Neuronal stem cell (in vitro differentiated cells): ENCODE data around the gene MCHR2.

Experiments
- DNase-seq: peaks from one replicate; pipeline ENCODE4 v3.0.0-alpha.2; 2013; ENCODE audit warnings: low spot score
- H2AFZ ChIP-seq: one replicate; pipeline ENCODE4 v1.6.1; 2013; ENCODE audit warnings: mild to moderate bottlenecking, low read length, inconsistent platforms
- H2AK5ac ChIP-seq: 2 replicates; pipeline ENCODE4 v1.6.1; 2013; ENCODE audit warnings: low read depth, mild to moderate bottlenecking, inconsistent platforms, low read length, moderate library complexity, mixed read lengths
- H2BK120ac ChIP-seq: 2 replicates; pipeline ENCODE4 v1.6.1; 2013; ENCODE audit warnings: low read depth, mild to moderate bottlenecking, inconsistent platforms, low read length, moderate library complexity, mixed read lengths
- H2BK12ac ChIP-seq: one replicate; pipeline ENCODE4 v1.6.1; 2013; ENCODE audit warnings: low read length, inconsistent platforms
- H2BK15ac ChIP-seq: 2 replicates; pipeline ENCODE4 v1.6.1; 2013; ENCODE audit warnings: mild to moderate bottlenecking, low read length, inconsistent platforms, mixed read lengths
- H2BK5ac ChIP-seq: one replicate; pipeline ENCODE4 v1.6.1; 2013; ENCODE audit warnings: inconsistent platforms, mild to moderate bottlenecking, low read length, moderate library complexity
- H3K14ac ChIP-seq: one replicate; pipeline ENCODE4 v1.6.1; 2013; ENCODE audit warnings: low read length, inconsistent platforms
- H3K18ac ChIP-seq: 2 replicates; pipeline ENCODE4 v1.6.1; 2013; ENCODE audit warnings: low read length, inconsistent platforms
- H3K23ac ChIP-seq: 2 replicates; pipeline ENCODE4 v1.6.1; 2013; ENCODE audit warnings: low read depth, mild to moderate bottlenecking, mixed read lengths, low read length, inconsistent platforms; ENCODE audit not compliant: poor library complexity
- H3K27ac ChIP-seq: replicated peaks from 3 replicates; pipeline ENCODE4 v1.5.1; 2013; ENCODE audit warnings: low read length, inconsistent platforms
- H3K27me3 ChIP-seq, 3 experiments: 2 replicates each; pipeline ENCODE4 v1.6.1; 2013; ENCODE audit warnings: low read length in 3 of 3, mild to moderate bottlenecking in 2 of 3, inconsistent platforms in 1 of 3, low read depth in 1 of 3, mixed read lengths in 1 of 3, moderate library complexity in 1 of 3; ENCODE audit not compliant: control insufficient read depth in 3 of 3, insufficient read depth in 3 of 3
- H3K36me3 ChIP-seq, 2 donors: replicated peaks in 1 of 2; 2 replicates each; pipeline ENCODE4 v1.6.1; 2013; ENCODE audit warnings: low read length in 2 of 2; ENCODE audit not compliant: control insufficient read depth in 2 of 2, insufficient read depth in 2 of 2
- H3K4ac ChIP-seq: 2 replicates; pipeline ENCODE4 v1.6.1; 2013; ENCODE audit warnings: inconsistent platforms, mild to moderate bottlenecking, low read length, moderate library complexity
- H3K4me1 ChIP-seq, 2 donors: 1 replicate in 1 of 2; 2 replicates in 1 of 2; pipeline ENCODE4 v1.6.1; 2013; ENCODE audit warnings: low read length in 2 of 2, low read depth in 1 of 2; ENCODE audit not compliant: control insufficient read depth in 2 of 2, insufficient read depth in 1 of 2
- H3K4me2 ChIP-seq: one replicate; pipeline ENCODE4 v1.6.1; 2013; ENCODE audit warnings: mild to moderate bottlenecking, low read length, inconsistent platforms; ENCODE audit not compliant: insufficient read depth, poor library complexity, severe bottlenecking
- H3K4me3 ChIP-seq, 2 donors: 2 replicates each; pipeline ENCODE4 v1.5.1; 2013; ENCODE audit warnings: low read length in 2 of 2, mild to moderate bottlenecking in 2 of 2, inconsistent platforms in 1 of 2, moderate library complexity in 1 of 2
- H3K79me1 ChIP-seq: one replicate; pipeline ENCODE4 v1.6.1; 2013; ENCODE audit warnings: low read depth, mild to moderate bottlenecking, inconsistent platforms, low read length, moderate library complexity
- H3K9ac ChIP-seq: one replicate; pipeline ENCODE4 v1.6.1; 2013; ENCODE audit warnings: mild to moderate bottlenecking, low read depth, low read length, inconsistent platforms; ENCODE audit not compliant: poor library complexity
- H3K9me3 ChIP-seq, 2 donors: replicated peaks in 1 of 2; 2 replicates each; pipeline versions ENCODE3 to v1.6.1; 2013; ENCODE audit warnings: low read length in 2 of 2, mild to moderate bottlenecking in 2 of 2, inconsistent platforms in 1 of 2, low read depth in 1 of 2, mixed read lengths in 1 of 2, moderate library complexity in 1 of 2; ENCODE audit not compliant: control insufficient read depth in 2 of 2, insufficient read depth in 1 of 2
- H4K8ac ChIP-seq: one replicate; pipeline ENCODE4 v1.6.1; 2013; ENCODE audit warnings: low read depth, mild to moderate bottlenecking, inconsistent platforms, low read length, moderate library complexity
- H4K91ac ChIP-seq: one replicate; pipeline ENCODE4 v1.6.1; 2013; ENCODE audit warnings: low read length, low read depth, mild to moderate bottlenecking, inconsistent platforms; ENCODE audit not compliant: poor library complexity
- WGBS, 2 donors: extraction: QIAGEN DNeasy Blood & Tissue Kit; methylation state at CpG; one replicate each; pipeline ENCODE4 v1.1.7; 2013; ENCODE audit warnings: missing lambda C conversion rate in 2 of 2, mixed read lengths in 1 of 2; ENCODE audit not compliant: insufficient read length in 2 of 2, insufficient replicate concordance in 1 of 2; ENCODE audit errors: extremely low coverage in 2 of 2; 5-methylcytosine and 5-hydroxymethylcytosine counted together

MCHR2 gene

DNA sequence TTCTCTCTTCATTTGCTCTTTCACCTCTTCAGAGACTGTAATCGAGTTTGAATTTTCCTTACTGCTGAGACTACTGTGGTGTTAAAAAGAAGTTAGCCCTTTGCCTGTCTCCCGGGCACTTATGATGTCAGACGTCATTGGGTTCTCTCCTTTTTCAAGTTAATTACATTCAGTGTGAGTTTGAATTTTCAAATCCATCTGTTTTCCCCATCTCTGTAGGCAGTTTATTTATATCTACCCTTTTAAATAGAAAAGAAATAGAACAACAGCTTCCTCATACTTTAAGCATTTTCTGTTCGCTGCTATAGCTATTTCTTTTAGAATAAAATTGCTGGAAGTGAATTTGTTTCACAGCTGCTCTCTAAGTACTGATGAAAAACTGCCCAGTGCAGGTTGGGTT is 81.4 kb downstream of the MCHR2 start:
- H4K91ac ChIP-seq = no peak overlapping the region
- no peak for DNase-seq
- no peak overlapping the region for H3K4ac ChIP-seq
- no peak overlapping the region for H3K9ac ChIP-seq
- H2BK12ac ChIP-seq = no peak overlapping the region
- H3K23ac ChIP-seq = no peak overlapping the region
- no peak overlapping the region for H3K27ac ChIP-seq
- no peak overlapping the region for H2BK120ac ChIP-seq
- H3K4me1 ChIP-seq = no peaks in the 10 kb centered on the region
- no peak overlapping the region for H4K8ac ChIP-seq
- H2AFZ ChIP-seq = no peak overlapping the region
- no peak overlapping the region for H2AK5ac ChIP-seq
- H3K79me1 ChIP-seq = no peaks in the 10 kb centered on the region
- H2BK15ac ChIP-seq = no peak overlapping the region
- no CpG with 5 or more reads among the region's 4 CpGs for WGBS, 2 donors
- H3K14ac ChIP-seq = no peak overlapping the region
- H2BK5ac ChIP-seq = no peak overlapping the region
- H3K18ac ChIP-seq = no peak overlapping the region
- no peaks in the 10 kb centered on the region for H3K36me3 ChIP-seq
- no peak overlapping the region for H3K4me2 ChIP-seq
- H3K4me3 ChIP-seq = no peak overlapping the region
- H3K27me3 ChIP-seq = no peaks in the 10 kb centered on the region
- no peaks in the 10 kb centered on the region for H3K9me3 ChIP-seq

DNA sequence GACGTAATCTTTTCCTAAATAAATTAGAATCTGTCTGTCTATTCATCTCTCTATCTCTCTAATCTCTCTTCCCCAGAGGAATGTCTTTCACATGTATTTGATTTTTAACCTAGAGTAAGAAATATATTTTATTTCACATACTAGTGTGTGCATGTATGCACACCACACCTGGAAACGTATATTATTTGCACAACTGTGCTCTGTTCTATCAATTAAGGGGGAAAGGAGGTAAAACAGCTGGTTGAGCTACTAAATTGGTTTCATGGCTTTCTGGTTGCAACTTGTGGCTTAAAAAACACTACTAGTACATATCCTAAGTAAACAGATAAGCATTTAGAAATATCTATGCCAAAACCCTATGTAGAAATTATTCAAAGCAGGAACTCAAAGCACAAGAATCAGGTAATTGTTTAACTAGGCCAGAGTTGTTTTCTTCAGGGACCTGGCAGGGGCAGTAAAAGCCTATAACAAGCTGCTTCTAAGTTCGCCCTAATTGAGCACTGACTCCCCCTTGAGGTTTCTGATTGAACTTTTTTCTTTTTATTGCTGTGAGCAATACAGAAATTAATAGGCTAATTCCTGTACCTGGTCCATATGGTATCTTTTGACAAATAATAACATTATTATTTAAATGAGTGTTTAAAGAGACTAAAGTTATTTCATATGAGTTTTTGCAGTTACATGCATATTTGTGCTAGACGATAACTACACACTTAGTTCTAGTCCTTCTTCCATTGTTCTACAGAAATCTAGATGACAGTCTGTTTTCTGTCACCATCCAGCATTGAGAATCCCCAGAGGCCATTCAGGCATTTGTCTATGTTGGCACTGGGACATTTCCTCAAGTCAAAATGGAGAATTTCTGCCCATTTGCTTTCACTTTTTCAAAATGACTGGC is 88.6 kb downstream of the MCHR2 start:
- no CpG with 5 or more reads among the region's 4 CpGs for WGBS, 2 donors
- no peak overlapping the region for H2BK120ac ChIP-seq
- no peak overlapping the region for H4K91ac ChIP-seq
- H2BK5ac ChIP-seq = no peak overlapping the region
- peak; percentile 31 for DNase-seq
- no peaks in the 10 kb centered on the region for H3K9me3 ChIP-seq
- H3K4me3 ChIP-seq = no peak overlapping the region
- H3K36me3 ChIP-seq = peaks cover 0 to 2% of the 10 kb centered on the region in 2 donors
- H3K4me1 ChIP-seq = no peaks in the 10 kb centered on the region
- no peaks in the 10 kb centered on the region for H3K27me3 ChIP-seq
- no peak overlapping the region for H2BK12ac ChIP-seq
- no peak overlapping the region for H3K23ac ChIP-seq
- H3K9ac ChIP-seq = no peak overlapping the region
- H3K4ac ChIP-seq = no peak overlapping the region
- no peak overlapping the region for H4K8ac ChIP-seq
- H3K14ac ChIP-seq = no peak overlapping the region
- H3K79me1 ChIP-seq = no peaks in the 10 kb centered on the region
- H2BK15ac ChIP-seq = no peak overlapping the region
- no peak overlapping the region for H3K18ac ChIP-seq
- H3K27ac ChIP-seq = no peak overlapping the region
- no peak overlapping the region for H2AK5ac ChIP-seq
- H2AFZ ChIP-seq = no peak overlapping the region
- H3K4me2 ChIP-seq = no peak overlapping the region

DNA sequence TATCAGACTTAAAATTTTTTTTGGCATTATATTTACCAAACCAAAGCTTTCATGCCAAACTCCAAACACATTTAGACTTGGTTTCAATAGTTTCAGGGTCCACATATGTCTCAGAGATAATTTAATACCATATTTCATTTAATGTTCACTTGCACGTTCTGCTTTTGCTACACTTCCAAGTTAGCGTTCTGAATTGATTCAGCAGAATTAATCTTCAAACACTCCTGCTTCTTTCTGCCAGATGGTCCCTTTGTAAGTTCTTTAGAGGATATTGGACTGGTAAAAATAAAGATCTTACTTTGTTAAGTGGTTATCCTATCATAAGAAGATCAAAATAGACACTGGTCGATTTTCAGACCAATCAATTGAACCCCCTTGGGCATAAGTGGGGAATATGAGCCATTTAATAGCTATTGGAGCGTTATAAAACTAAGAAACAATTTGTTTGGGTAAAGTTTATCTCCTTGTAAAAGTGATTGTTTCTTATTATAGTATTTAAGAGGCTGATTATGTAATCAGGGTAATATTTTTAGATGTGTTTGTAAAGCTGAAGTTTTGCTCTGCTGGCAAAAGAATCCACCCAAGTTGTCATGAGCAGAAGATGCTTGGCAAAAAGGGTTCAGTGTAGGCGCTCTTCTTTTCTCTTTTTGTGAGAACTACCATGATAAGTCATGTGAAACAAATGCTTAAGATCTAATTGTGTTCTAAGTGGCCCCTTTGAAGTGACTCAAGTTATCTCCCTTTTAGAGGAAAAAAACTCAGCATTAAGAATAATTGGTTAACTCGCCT is 92.2 kb downstream of the MCHR2 start:
- H3K14ac ChIP-seq = no peak overlapping the region
- no peak overlapping the region for H2BK12ac ChIP-seq
- H3K4me3 ChIP-seq = no peak overlapping the region
- H2BK5ac ChIP-seq = no peak overlapping the region
- H3K9ac ChIP-seq = no peak overlapping the region
- H4K91ac ChIP-seq = no peak overlapping the region
- H3K27me3 ChIP-seq = no peaks in the 10 kb centered on the region
- DNase-seq = no peak
- H4K8ac ChIP-seq = no peak overlapping the region
- H2BK15ac ChIP-seq = no peak overlapping the region
- H3K9me3 ChIP-seq = no peaks in the 10 kb centered on the region
- no peaks in the 10 kb centered on the region for H3K4me1 ChIP-seq
- no peak overlapping the region for H3K27ac ChIP-seq
- no peak overlapping the region for H2BK120ac ChIP-seq
- H3K79me1 ChIP-seq = no peaks in the 10 kb centered on the region
- no peak overlapping the region for H3K4ac ChIP-seq
- peaks cover 0 to 2% of the 10 kb centered on the region in 2 donors for H3K36me3 ChIP-seq
- no peak overlapping the region for H2AK5ac ChIP-seq
- no peak overlapping the region for H3K23ac ChIP-seq
- H3K4me2 ChIP-seq = no peak overlapping the region
- no CpG with 5 or more reads among the region's 6 CpGs for WGBS, 2 donors
- no peak overlapping the region for H3K18ac ChIP-seq
- H2AFZ ChIP-seq = no peak overlapping the region

DNA sequence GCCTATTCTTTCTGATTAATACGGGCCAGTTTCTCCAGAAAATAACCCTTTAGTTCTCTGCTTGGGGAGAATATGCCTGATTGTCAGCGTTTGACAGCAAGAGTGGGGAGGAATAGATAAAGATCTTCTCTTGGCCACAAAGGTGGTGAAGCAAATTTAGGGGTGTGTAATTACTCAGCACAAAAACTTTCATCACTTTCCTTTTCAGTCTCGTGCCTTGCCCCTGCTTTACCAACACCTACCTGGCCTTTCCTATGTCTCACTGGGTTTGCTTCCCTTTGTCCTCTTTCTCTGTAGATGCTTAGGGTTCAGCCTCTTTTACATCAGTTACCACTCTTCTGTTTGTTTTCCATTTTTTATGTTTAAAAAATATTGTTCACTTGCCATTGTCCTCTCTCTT is 99.2 kb downstream of the MCHR2 start:
- H3K18ac ChIP-seq = no peak overlapping the region
- WGBS, 2 donors = no CpG with 5 or more reads among the region's 3 CpGs
- no peak overlapping the region for H3K23ac ChIP-seq
- H3K4me3 ChIP-seq = no peak overlapping the region
- H3K9me3 ChIP-seq = no peaks in the 10 kb centered on the region
- no peaks in the 10 kb centered on the region for H3K27me3 ChIP-seq
- H3K4me1 ChIP-seq = no peaks in the 10 kb centered on the region
- no peak overlapping the region for H3K4ac ChIP-seq
- H4K8ac ChIP-seq = no peak overlapping the region
- no peak overlapping the region for H2BK120ac ChIP-seq
- no peak overlapping the region for H2AFZ ChIP-seq
- H3K36me3 ChIP-seq = no peaks in the 10 kb centered on the region
- H4K91ac ChIP-seq = no peak overlapping the region
- no peak overlapping the region for H2AK5ac ChIP-seq
- H2BK5ac ChIP-seq = no peak overlapping the region
- no peak overlapping the region for H2BK15ac ChIP-seq
- DNase-seq = no peak
- H3K79me1 ChIP-seq = no peaks in the 10 kb centered on the region
- no peak overlapping the region for H3K14ac ChIP-seq
- no peak overlapping the region for H3K4me2 ChIP-seq
- H3K9ac ChIP-seq = no peak overlapping the region
- no peak overlapping the region for H3K27ac ChIP-seq
- no peak overlapping the region for H2BK12ac ChIP-seq
